Vagina (tissue), 2 donors: Measurements from ENCODE around the gene ADAMTS7.

Source experiments
- CTCF ChIP-seq, 3 experiments: fragments of 450-650 bp in 2 of 3; fragments of 200-600 bp in 1 of 3; sonication (generic) in 1 of 3; IDR thresholded peaks; one replicate each; pipeline ENCODE4 v1.5.1; 2017 to 2019; ENCODE audit warnings: antibody characterized with exemption in 3 of 3, mild to moderate bottlenecking in 2 of 3, moderate library complexity in 2 of 3
- POLR2A ChIP-seq, 2 donors: fragments of 450-650 bp; IDR thresholded peaks; one replicate each; pipeline ENCODE4 v1.6.1; 2017; ENCODE audit warnings: antibody characterized with exemption in 2 of 2, mild to moderate bottlenecking in 2 of 2, moderate library complexity in 2 of 2
- POLR2AphosphoS5 ChIP-seq, 2 donors: sonication (generic); formaldehyde crosslinking; IDR thresholded peaks; one replicate each; pipeline ENCODE4 v1.9.0; 2017; ENCODE audit warnings: antibody characterized with exemption in 2 of 2, mild to moderate bottlenecking in 2 of 2, low read depth in 1 of 2; ENCODE audit not compliant: insufficient read depth in 1 of 2

GRCh38 chr15:78796510-78796909 lies 14.8 kb downstream of the ADAMTS7 start:
- TF ChIP-seq CTCF (IDR thresholded peaks at IDR 0.05) (no peak), POLR2A (IDR thresholded peaks at IDR 0.05) (no peak), POLR2AphosphoS5 (IDR thresholded peaks at IDR 0.05; ENCODE audit: insufficient read depth in 1 of 2, low read depth in 1 of 2) (no peak)
